GM23248 (cell line): ENCODE data around the gene NAALADL2. TPM values are rescaled to one million over a fixed set of nuclear protein-coding genes. Genes with fewer than 3 reads are reported as not detected.

Experiments used
- DNase-seq: peaks from one replicate; pipeline ENCODE4 v3.0.0-alpha.2; 2015
- H2AFZ ChIP-seq: fragments of 200-600 bp; sonication (generic); 2 replicates; pipeline ENCODE4 v1.6.1; 2016; ENCODE audit warnings: antibody characterized with exemption
- H3F3A ChIP-seq: fragments of 200-600 bp; sonication (generic); 2 replicates; pipeline ENCODE4 v1.6.1; 2016; ENCODE audit warnings: mild to moderate bottlenecking, antibody characterized with exemption, mixed run types; ENCODE audit not compliant: insufficient read depth
- H3K27ac ChIP-seq: fragments of 200-600 bp; sonication (generic); 2 replicates; pipeline ENCODE4 v1.5.1; 2016; ENCODE audit warnings: mild to moderate bottlenecking
- H3K27me3 ChIP-seq: fragments of 200-600 bp; sonication (generic); replicated peaks from 2 replicates; pipeline ENCODE4 v1.6.1; 2016; ENCODE audit warnings: mild to moderate bottlenecking; ENCODE audit not compliant: insufficient read depth
- H3K36me3 ChIP-seq: fragments of 200-600 bp; sonication (generic); 2 replicates; pipeline ENCODE4 v1.6.1; 2016; ENCODE audit warnings: low read depth, mild to moderate bottlenecking
- H3K4me1 ChIP-seq: fragments of 200-600 bp; sonication (generic); 2 replicates; pipeline ENCODE4 v1.6.1; 2016; ENCODE audit warnings: mild to moderate bottlenecking; ENCODE audit not compliant: insufficient read depth
- H3K4me2 ChIP-seq: fragments of 200-600 bp; sonication (generic); one replicate; pipeline ENCODE4 v1.6.1; 2016; ENCODE audit warnings: mild to moderate bottlenecking; ENCODE audit not compliant: unreplicated experiment
- H3K4me3 ChIP-seq: fragments of 200-600 bp; sonication (generic); 2 replicates; pipeline ENCODE4 v1.5.1; 2016; ENCODE audit warnings: mild to moderate bottlenecking
- H3K79me2 ChIP-seq: fragments of 200-600 bp; sonication (generic); 2 replicates; pipeline ENCODE4 v1.6.1; 2016; ENCODE audit warnings: mild to moderate bottlenecking; ENCODE audit not compliant: insufficient read depth
- H3K9ac ChIP-seq: fragments of 200-600 bp; sonication (generic); 2 replicates; pipeline ENCODE4 v1.6.1; 2016; ENCODE audit warnings: mild to moderate bottlenecking
- H3K9me2 ChIP-seq: fragments of 200-600 bp; sonication (generic); 2 replicates; pipeline ENCODE4 v1.6.1; 2016; ENCODE audit warnings: mixed run types, mild to moderate bottlenecking, moderate library complexity; ENCODE audit not compliant: insufficient read depth
- H3K9me3 ChIP-seq: fragments of 200-600 bp; sonication (generic); one replicate; pipeline ENCODE4 v1.6.1; 2017; ENCODE audit warnings: low read depth
- H4K20me1 ChIP-seq: fragments of 200-600 bp; sonication (generic); 2 replicates; pipeline ENCODE4 v1.6.0; 2016; ENCODE audit not compliant: insufficient read depth
- EZH2 ChIP-seq: fragments of 200-600 bp; sonication (generic); IDR thresholded peaks from 2 replicates; pipeline ENCODE4 v1.6.1; 2018; ENCODE audit warnings: antibody characterized with exemption, mild to moderate bottlenecking; ENCODE audit not compliant: insufficient read depth, poor library complexity, severe bottlenecking
- EZH2phosphoT487 ChIP-seq: fragments of 200-600 bp; sonication (generic); IDR thresholded peaks from 2 replicates; pipeline ENCODE4 v1.6.1; 2018; ENCODE audit warnings: antibody characterized with exemption, moderate library complexity, mild to moderate bottlenecking, low read depth; ENCODE audit not compliant: insufficient read depth
- WGBS, 2 experiments: methylation state at CpG; one replicate each; pipeline ENCODE4 v1.1.6; 2015 to 2017; ENCODE audit warnings: low lambda C conversion rate in 2 of 2, low coverage in 1 of 2; ENCODE audit errors: missing lambda C conversion rate in 2 of 2; 5-methylcytosine and 5-hydroxymethylcytosine counted together
- in situ Hi-C: fragments of 300-500 bp; cut with MboI; formaldehyde crosslinking; loops from 2 replicates; pipeline ENCODE4 v1.15.0; 2020
- polyA plus RNA-seq: library from polyadenylated mRNA; unstranded; fragments of >200 nt; fragmentation: Nextera tagmentation; extraction: Ambion mirVana; gene quantifications from 2 replicates; pipeline ENCODE4 v1.2.1, GENCODE V29; 2016
- total RNA-seq: library from RNA; depleted of rRNA; stranded (reverse); fragments of >200 nt; shearing (Covaris generic); gene quantifications from 2 replicates; pipeline ENCODE4 v1.2.3, GENCODE V29; 2014

The NAALADL2 gene
- total and polyA plus RNA-seq, 2 experiments from 2014 or later = 20.5 to 81.0 TPM

GRCh38 chr3:175247629-175248028 lies 388.5 kb downstream of the NAALADL2 start:
- DNase-seq = no peak
- H2AFZ ChIP-seq = no peak overlapping the region
- no peak overlapping the region for H3K4me2 ChIP-seq
- no peak for TF ChIP-seq EZH2phosphoT487
- TF ChIP-seq EZH2 = no peak
- H3K4me3 ChIP-seq = no peak overlapping the region
- WGBS, 2 experiments = 91 to 93% methylated on average over 1 of the region's 1 CpG
- no peaks in the 10 kb centered on the region for H3K79me2 ChIP-seq
- H3K9ac ChIP-seq = no peak overlapping the region
- in situ Hi-C loops = no loop called here
- H3K27ac ChIP-seq = no peak overlapping the region
- no peaks in the 10 kb centered on the region for H3K27me3 ChIP-seq
- no peaks in the 10 kb centered on the region for H3K4me1 ChIP-seq
- no peaks in the 10 kb centered on the region for H3K9me3 ChIP-seq
- H3K36me3 ChIP-seq = no peaks in the 10 kb centered on the region
- no peaks in the 10 kb centered on the region for H3F3A ChIP-seq
- H3K9me2 ChIP-seq = no peaks in the 10 kb centered on the region
- no peaks in the 10 kb centered on the region for H4K20me1 ChIP-seq

- TF ChIP-seq EZH2phosphoT487 (no peak), EZH2 (no peak)
- no peaks in the 10 kb centered on the region for H3F3A ChIP-seq
- no peaks in the 10 kb centered on the region for H4K20me1 ChIP-seq
- H3K27me3 ChIP-seq = no peaks in the 10 kb centered on the region
- H3K4me1 ChIP-seq = no peaks in the 10 kb centered on the region
- H2AFZ ChIP-seq = no peak overlapping the region
- no peak for DNase-seq
- H3K4me3 ChIP-seq = no peak overlapping the region
- H3K9ac ChIP-seq = no peak overlapping the region
- no peaks in the 10 kb centered on the region for H3K79me2 ChIP-seq
- in situ Hi-C loops = no loop called here
- H3K27ac ChIP-seq = no peak overlapping the region
- H3K9me3 ChIP-seq = no peaks in the 10 kb centered on the region
- no peak overlapping the region for H3K4me2 ChIP-seq
- H3K9me2 ChIP-seq = no peaks in the 10 kb centered on the region
- WGBS, 2 experiments = 98 to 100% methylated on average over 2 of the region's 2 CpGs
- H3K36me3 ChIP-seq = no peaks in the 10 kb centered on the region
Observed at GRCh38 chr3:175248832-175249231, 389.7 kb downstream of the NAALADL2 start.

- Histone ChIP-seq H3K4me2 (no peak overlapping the region), H3K27me3 (no peaks in the 10 kb centered on the region), H4K20me1 (no peaks in the 10 kb centered on the region), H3K4me3 (no peak overlapping the region), H3F3A (peaks cover 31% of the 10 kb centered on the region), H3K9me3 (no peaks in the 10 kb centered on the region), H3K4me1 (peaks cover 18% of the 10 kb centered on the region), H3K27ac (no peak overlapping the region), H3K79me2 (no peaks in the 10 kb centered on the region), H3K36me3 (no peaks in the 10 kb centered on the region), H3K9ac (no peak overlapping the region), H2AFZ (no peak overlapping the region), H3K9me2 (no peaks in the 10 kb centered on the region; the same call in 1 of the 2 replicates)
- no peak for TF ChIP-seq EZH2
- no peak for TF ChIP-seq EZH2phosphoT487
- in situ Hi-C loops = no loop called here
- WGBS, 2 experiments = 3 to 7% methylated on average over 1 of the region's 1 CpG
- peak; percentile 73 for DNase-seq
Observed at GRCh38 chr3:175255698-175256097, 396.6 kb downstream of the NAALADL2 start.

- Histone ChIP-seq H3F3A (peaks cover 36% of the 10 kb centered on the region), H3K4me1 (peaks cover 24% of the 10 kb centered on the region), H3K27ac (no peak overlapping the region), H2AFZ (no peak overlapping the region), H3K9ac (no peak overlapping the region), H3K4me2 (no peak overlapping the region), H3K9me3 (no peaks in the 10 kb centered on the region), H3K79me2 (no peaks in the 10 kb centered on the region), H4K20me1 (no peaks in the 10 kb centered on the region), H3K27me3 (no peaks in the 10 kb centered on the region), H3K36me3 (no peaks in the 10 kb centered on the region), H3K4me3 (no peak overlapping the region), H3K9me2 (no peaks in the 10 kb centered on the region; the same call in 1 of the 2 replicates)
- TF ChIP-seq EZH2phosphoT487 = no peak
- in situ Hi-C loops = no loop called here
- no peak for DNase-seq
Observed at GRCh38 chr3:175257123-175257522, 398.0 kb downstream of the NAALADL2 start.

GRCh38 chr3:175258763-175259162 lies 399.6 kb downstream of the NAALADL2 start:
- Histone ChIP-seq H3F3A (peaks cover 36% of the 10 kb centered on the region), H3K27me3 (no peaks in the 10 kb centered on the region), H3K9me2 (no peaks in the 10 kb centered on the region; the same call in 1 of the 2 replicates), H3K9me3 (no peaks in the 10 kb centered on the region), H3K4me2 (no peak overlapping the region), H3K4me3 (no peak overlapping the region), H3K36me3 (no peaks in the 10 kb centered on the region), H4K20me1 (no peaks in the 10 kb centered on the region), H3K79me2 (no peaks in the 10 kb centered on the region), H3K27ac (no peak overlapping the region), H2AFZ (no peak overlapping the region), H3K4me1 (peaks cover 24% of the 10 kb centered on the region), H3K9ac (no peak overlapping the region)
- in situ Hi-C loops = no loop called here
- peak; percentile 13 for DNase-seq
- WGBS, 2 experiments = 93 to 96% methylated on average over 4 of the region's 4 CpGs
- TF ChIP-seq EZH2phosphoT487 (no peak), EZH2 (no peak)
